Mucosa of rectum (tissue), 2 donors: ENCODE data around the gene ASCC3.

Experiments used
- H3K27ac ChIP-seq, 2 donors: one replicate each; pipeline ENCODE4 v1.7.0; 2013; ENCODE audit warnings: inconsistent platforms in 2 of 2, low read depth in 2 of 2, low read length in 2 of 2
- H3K27me3 ChIP-seq, 2 donors: one replicate each; pipeline ENCODE4 v1.7.0; 2013; ENCODE audit warnings: low read length in 2 of 2; ENCODE audit not compliant: control insufficient read depth in 2 of 2, insufficient read depth in 2 of 2
- H3K36me3 ChIP-seq, 2 donors: one replicate each; pipeline ENCODE4 v1.7.0; 2013; ENCODE audit warnings: low read length in 2 of 2; ENCODE audit not compliant: control insufficient read depth in 2 of 2, insufficient read depth in 2 of 2
- H3K4me1 ChIP-seq, 2 donors: one replicate each; pipeline ENCODE4 v1.7.0; 2013; ENCODE audit warnings: low read length in 2 of 2, mild to moderate bottlenecking in 1 of 2; ENCODE audit not compliant: control insufficient read depth in 2 of 2, insufficient read depth in 2 of 2
- H3K4me3 ChIP-seq, 2 donors: one replicate each; pipeline ENCODE4 v1.7.0; 2013; ENCODE audit warnings: low read length in 2 of 2
- H3K9ac ChIP-seq, 2 donors: one replicate each; pipeline ENCODE4 v1.7.0; 2013; ENCODE audit warnings: low read length in 2 of 2, low read depth in 1 of 2, mild to moderate bottlenecking in 1 of 2
- H3K9me3 ChIP-seq, 2 donors: one replicate each; pipeline ENCODE4 v1.7.0; 2013; ENCODE audit warnings: low read length in 2 of 2; ENCODE audit not compliant: control insufficient read depth in 2 of 2
- donor health status: healthy.
- donor health status: Normal muscosa, but diverticular disease.

The ASCC3 gene, protein sequence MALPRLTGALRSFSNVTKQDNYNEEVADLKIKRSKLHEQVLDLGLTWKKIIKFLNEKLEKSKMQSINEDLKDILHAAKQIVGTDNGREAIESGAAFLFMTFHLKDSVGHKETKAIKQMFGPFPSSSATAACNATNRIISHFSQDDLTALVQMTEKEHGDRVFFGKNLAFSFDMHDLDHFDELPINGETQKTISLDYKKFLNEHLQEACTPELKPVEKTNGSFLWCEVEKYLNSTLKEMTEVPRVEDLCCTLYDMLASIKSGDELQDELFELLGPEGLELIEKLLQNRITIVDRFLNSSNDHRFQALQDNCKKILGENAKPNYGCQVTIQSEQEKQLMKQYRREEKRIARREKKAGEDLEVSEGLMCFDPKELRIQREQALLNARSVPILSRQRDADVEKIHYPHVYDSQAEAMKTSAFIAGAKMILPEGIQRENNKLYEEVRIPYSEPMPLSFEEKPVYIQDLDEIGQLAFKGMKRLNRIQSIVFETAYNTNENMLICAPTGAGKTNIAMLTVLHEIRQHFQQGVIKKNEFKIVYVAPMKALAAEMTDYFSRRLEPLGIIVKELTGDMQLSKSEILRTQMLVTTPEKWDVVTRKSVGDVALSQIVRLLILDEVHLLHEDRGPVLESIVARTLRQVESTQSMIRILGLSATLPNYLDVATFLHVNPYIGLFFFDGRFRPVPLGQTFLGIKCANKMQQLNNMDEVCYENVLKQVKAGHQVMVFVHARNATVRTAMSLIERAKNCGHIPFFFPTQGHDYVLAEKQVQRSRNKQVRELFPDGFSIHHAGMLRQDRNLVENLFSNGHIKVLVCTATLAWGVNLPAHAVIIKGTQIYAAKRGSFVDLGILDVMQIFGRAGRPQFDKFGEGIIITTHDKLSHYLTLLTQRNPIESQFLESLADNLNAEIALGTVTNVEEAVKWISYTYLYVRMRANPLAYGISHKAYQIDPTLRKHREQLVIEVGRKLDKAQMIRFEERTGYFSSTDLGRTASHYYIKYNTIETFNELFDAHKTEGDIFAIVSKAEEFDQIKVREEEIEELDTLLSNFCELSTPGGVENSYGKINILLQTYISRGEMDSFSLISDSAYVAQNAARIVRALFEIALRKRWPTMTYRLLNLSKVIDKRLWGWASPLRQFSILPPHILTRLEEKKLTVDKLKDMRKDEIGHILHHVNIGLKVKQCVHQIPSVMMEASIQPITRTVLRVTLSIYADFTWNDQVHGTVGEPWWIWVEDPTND (N-terminal part only)

DNA sequence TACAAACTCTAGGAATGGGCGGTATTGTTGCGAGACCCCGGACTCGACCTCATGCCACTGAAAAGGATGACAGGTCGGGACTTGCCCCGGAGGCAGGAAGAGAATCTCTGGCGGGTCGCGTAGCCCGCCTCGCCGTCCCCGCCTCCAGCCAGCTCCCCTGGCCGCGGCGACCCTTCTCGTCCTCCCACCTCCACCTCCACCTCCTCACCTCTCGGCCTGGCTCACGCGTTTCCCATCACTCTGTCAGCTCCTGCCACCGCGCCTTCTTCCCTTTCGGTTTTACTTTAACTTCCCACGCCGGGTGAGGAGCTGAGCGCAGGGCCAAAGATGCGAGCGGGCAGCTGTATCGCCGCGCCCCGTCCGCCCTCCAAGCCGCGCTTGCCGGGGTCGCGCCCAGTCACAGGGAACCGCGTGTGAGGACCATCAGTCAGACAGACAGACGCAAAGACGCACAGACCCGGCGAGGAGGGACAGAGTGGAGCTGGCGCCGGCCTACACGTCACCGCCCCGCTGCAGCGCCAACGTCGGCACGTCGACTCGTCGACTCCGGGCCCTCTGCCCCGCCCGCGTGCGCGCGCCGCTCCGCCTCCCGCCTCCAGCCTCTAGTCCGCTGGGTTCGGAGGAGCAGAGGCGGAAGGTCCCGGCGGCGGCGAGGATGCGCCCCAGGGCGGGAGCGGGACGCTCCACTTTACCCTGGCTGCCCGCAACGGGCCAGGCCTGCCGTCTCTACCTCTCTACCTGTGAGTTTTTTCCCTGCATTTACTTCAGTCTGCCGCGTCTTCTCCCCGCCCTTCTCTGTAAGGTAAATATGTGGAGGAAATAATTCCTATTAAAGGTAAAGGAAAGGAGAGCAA is at the start of gene ASCC3:
TSS of gene ASCC3 (minus strand) at position 477 of the 854 bp plus-strand sequence. CDS start 13,332 bp downstream, outside the sequence.
- peaks cover 0 to 4% of the 10 kb centered on the region in 2 donors for H3K4me1 ChIP-seq
- peak within 1 kb of the TSS; percentile 94 to 95 for H3K27ac ChIP-seq
- H3K9ac ChIP-seq: peak within 1 kb of the TSS; percentile 81 to 87
- H3K36me3 ChIP-seq: no peaks in the 10 kb centered on the region
- peak within 1 kb of the TSS; percentile 94 for H3K4me3 ChIP-seq
- no peaks in the 10 kb centered on the region for H3K9me3 ChIP-seq
- no peaks in the 10 kb centered on the region for H3K27me3 ChIP-seq

DNA sequence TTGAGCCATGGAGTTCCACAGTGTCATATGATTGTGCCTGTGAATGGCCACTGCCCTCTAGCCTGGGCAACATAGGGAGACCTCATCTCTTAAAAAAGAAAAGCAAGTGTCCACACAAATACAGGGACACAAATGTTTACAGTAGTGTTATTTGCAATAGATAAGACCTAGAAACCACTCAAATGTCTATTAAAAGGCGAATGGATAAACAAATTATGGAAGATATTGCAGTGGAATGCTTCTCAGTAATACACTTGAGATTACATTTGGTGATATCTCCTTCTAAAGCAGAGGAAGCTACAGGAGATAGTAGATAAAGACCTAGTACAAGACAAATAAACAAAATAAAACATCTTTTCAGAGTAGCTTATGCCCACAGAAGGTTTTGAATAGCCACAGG is 44.6 kb upstream of the ASCC3 start:
- no peaks in the 10 kb centered on the region for H3K4me1 ChIP-seq

DNA sequence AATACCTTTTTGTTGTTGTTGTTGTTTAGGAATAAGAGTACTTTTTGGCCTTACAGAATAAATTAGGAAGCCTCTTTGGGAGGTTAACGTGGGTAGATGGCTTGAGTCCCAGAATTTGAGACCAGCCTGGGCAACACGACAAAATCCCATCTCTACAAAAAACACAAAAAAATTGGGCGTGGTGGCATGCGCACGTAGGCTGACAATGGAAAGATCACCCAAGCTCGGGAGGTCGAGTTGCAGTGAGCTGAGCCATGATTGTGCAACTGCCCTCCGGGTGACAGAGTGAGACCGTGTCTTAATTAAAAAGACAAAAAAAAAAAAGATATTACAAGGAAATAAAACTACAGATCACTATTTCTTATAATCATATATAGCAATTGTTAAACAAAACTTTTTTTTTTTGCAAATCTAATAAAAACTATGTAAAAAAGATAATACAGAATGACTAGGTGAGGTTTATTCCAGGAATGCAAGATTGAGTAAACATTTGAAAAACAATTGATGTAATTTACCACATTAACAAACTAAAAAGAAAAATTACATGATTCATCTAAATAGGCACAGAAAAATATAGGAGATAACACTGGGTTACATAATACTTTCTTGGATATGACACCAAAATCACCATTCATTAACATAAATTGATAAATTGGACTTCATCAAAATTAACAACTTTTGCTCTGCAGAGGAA is 43.6 kb upstream of the ASCC3 start:
- Histone ChIP-seq H3K4me1 (peaks cover 0 to 3% of the 10 kb centered on the region in 2 donors), H3K27ac (no peak overlapping the region), H3K9ac (no peak overlapping the region), H3K27me3 (no peaks in the 10 kb centered on the region), H3K36me3 (no peaks in the 10 kb centered on the region), H3K4me3 (no peak overlapping the region), H3K9me3 (no peaks in the 10 kb centered on the region)

More for the DNA sequence above, 44.6 kb upstream of the ASCC3 start:
- Histone ChIP-seq H3K27me3 (no peaks in the 10 kb centered on the region), H3K27ac (no peak overlapping the region), H3K4me3 (no peak overlapping the region), H3K9me3 (no peaks in the 10 kb centered on the region), H3K9ac (no peak overlapping the region), H3K36me3 (no peaks in the 10 kb centered on the region)

DNA sequence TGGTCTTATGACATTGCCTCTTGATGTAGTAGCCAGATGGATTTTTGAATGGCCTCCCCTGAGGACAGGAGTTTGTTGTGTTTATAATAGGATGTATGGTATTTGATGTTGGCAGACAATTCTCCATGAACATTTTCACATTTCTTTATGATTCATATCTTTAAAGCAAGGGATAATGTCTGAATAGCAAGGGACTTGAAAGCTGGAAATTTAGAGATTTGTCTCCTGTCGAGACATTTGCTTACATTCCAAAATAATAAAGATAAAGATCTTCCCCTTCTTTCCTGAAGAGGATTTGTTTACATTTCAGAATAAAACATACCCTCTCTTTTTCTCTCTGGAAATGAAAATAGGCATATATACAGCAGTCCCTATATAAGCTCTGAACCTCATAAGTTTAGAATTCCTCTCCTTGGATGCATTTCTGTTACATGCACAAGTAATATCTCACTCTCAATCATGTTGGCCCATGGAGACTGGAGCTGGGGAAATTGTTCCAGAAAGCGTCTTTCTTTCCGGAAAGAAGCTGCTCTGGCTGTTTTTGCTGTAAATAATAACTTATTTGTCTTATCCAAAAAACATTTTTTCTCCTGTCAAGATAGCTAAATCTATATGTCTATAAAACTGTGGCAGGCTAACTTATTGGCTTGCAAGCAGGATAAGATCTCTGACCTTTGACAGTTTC is 42.5 kb upstream of the ASCC3 start:
- Histone ChIP-seq H3K4me1 (peaks cover 0 to 3% of the 10 kb centered on the region in 2 donors), H3K9me3 (no peaks in the 10 kb centered on the region), H3K9ac (no peak overlapping the region), H3K27me3 (no peaks in the 10 kb centered on the region), H3K4me3 (no peak overlapping the region), H3K36me3 (no peaks in the 10 kb centered on the region), H3K27ac (no peak overlapping the region)

DNA sequence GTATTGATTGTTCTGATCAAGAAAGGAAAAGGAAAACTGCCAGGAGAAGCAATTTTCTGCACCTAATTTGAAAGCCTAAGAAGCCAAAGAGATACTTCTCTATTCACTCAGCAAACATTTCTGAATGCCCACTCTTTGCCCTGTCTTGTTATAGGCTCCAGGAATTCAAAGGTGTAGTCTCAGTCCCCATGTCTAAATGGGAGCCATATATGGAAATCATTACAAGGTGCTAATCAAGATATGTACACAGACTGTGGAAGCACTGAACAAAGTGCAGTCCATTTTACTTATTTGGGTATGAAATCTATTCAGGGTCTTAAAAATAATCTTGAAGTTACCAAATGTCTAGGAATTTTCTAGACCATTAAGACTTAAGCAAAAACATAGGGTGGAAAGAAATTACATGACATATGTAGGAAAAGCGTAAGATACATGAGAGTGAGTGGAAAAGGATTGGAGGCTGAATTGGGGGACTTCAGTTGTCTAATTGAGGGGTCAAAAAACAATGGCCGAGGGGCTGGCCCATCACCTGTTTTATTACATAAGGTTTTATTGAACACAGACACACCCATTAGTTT is 39.0 kb upstream of the ASCC3 start:
- Histone ChIP-seq H3K27me3 (no peaks in the 10 kb centered on the region), H3K9me3 (no peaks in the 10 kb centered on the region), H3K4me3 (no peak overlapping the region), H3K27ac (no peak overlapping the region), H3K9ac (no peak overlapping the region), H3K36me3 (no peaks in the 10 kb centered on the region), H3K4me1 (peaks cover 0 to 3% of the 10 kb centered on the region in 2 donors)

DNA sequence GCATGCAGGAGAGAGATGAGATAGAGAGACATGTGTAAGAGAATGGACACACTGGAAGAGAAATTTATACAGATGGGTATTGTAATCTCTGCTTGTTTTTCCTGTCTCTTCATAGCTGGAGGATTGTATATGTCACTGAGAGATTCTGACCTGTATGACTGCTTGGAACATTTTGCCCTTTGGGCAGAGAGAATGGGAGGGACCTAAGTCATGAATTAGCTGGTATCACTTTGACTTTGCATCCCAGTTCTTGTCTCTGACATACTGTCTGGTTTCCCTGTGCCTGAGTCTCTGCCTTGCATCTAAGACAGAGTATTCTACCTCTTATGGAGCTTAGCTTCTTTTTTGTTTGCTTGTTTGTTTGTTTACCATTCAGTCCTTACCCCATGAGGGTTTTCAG is 37.0 kb upstream of the ASCC3 start:
- no peaks in the 10 kb centered on the region for H3K36me3 ChIP-seq
- no peak overlapping the region for H3K9ac ChIP-seq
- H3K4me3 ChIP-seq: no peak overlapping the region
- peaks cover 0 to 3% of the 10 kb centered on the region in 2 donors for H3K4me1 ChIP-seq
- H3K9me3 ChIP-seq: no peaks in the 10 kb centered on the region
- no peak overlapping the region for H3K27ac ChIP-seq
- no peaks in the 10 kb centered on the region for H3K27me3 ChIP-seq

DNA sequence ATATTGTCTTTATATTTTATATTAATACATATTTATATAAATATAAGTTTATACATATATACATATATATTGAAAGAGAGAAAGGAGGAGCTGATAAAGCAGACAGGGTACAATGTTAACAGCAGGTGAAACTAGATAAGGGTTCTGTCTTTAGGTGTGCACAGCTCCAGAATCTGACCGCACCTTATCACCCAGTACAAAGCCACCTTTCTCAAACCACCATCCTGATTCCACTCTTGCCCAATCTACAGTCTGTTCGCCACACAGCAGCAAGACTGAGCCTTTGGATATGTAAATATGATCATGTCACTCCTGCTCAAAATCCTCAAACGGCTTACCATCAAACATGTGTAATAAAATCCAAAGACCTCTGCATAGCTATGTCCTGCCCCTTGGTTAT is 34.7 kb upstream of the ASCC3 start:
- Histone ChIP-seq H3K27me3 (no peaks in the 10 kb centered on the region), H3K9me3 (no peaks in the 10 kb centered on the region), H3K9ac (no peak overlapping the region), H3K27ac (no peak overlapping the region), H3K4me1 (peaks cover 0 to 3% of the 10 kb centered on the region in 2 donors), H3K36me3 (no peaks in the 10 kb centered on the region), H3K4me3 (no peak overlapping the region)

DNA sequence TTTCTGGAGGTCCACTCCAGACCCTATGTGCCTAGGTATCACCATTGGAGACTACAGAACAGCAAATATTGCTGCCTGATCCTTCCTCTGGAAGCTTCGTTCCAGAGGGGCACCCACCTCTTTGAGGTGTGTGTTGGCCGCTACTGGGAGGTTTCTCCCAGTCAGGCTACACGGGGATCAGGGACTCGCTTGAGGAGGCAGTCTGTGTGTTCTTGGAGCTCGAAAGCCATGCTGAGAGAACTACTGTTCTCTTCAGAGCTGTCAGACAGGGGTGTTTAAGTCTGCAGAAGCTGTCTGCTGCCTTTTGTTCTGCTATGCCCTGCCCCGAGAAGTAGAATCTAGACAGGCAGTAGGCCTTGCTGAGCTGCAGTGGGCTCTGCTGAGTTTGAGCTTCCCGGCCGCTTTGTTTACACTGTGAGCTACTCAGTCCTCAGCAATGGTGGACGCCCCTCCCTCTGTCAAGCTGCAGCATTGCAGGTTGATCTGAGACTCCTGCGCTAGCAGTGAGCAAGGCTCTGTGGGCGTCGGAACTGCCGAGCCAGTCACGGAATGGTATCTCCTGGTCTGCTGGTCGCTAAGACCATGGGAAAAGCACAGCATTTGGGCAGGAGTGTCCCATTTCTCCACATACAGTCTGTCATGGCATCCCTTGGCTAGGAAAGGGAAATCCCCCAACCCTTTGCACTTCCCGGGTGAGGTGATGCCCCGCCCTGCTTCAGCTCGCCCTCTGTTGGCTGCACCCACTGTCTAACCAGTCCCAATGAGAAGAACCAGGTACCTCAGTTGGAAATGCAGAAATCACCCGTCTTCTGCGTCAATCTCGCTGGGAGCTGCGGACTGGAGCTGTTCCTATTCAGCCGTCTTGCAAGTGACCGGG is 32.5 kb upstream of the ASCC3 start:
- no peaks in the 10 kb centered on the region for H3K9me3 ChIP-seq
- no peaks in the 10 kb centered on the region for H3K4me1 ChIP-seq
- H3K9ac ChIP-seq: no peak overlapping the region
- H3K4me3 ChIP-seq: no peak overlapping the region
- no peaks in the 10 kb centered on the region for H3K27me3 ChIP-seq
- H3K36me3 ChIP-seq: no peaks in the 10 kb centered on the region
- no peak overlapping the region for H3K27ac ChIP-seq
